ENCODE results near the gene ARL15. TPM values are rescaled to one million over a fixed set of nuclear protein-coding genes. Genes with fewer than 3 reads are reported as not detected.
"Not testable (repeated sequence)": the region's sequence is repeated elsewhere in the genome, so short reads cannot be mapped to it uniquely, and the experiment has no call there.

Gene ARL15
- total RNA-seq, 4 donors from 2014 or later = 36.2 to 338 (median 69.0) TPM

DNA sequence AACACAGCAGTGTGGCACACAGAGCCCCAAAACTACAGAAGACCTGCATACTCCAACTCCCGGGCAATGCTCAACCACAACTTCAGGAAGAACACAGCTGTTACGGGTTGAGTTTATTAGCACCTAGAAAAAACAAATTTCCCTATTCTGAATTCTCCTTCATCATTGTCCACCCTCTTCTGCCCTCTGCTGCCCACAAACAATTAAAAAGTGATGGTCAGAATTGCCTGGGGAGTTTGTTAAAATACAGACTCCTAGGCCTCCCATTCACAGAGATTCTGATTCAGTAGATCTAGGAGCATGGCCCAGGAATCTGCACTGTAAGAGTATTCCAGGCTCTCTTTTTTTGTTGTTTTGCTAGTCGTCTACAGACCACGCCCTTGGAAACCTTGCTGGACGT lies 439.3 kb downstream of the ARL15 start:
- Histone ChIP-seq H3K27me3 (no peaks in the 10 kb centered on the region), H3K9me3 (no peaks in the 10 kb centered on the region), H3K27ac (no peak overlapping the region), H3K36me3 (no peaks in the 10 kb centered on the region), H3K4me3 (no peak overlapping the region), H3K4me1 (no peaks in the 10 kb centered on the region)
- intact Hi-C loops (cut with DNase I; ENCODE audit: low total_unique reads) = no loop called here
- no peak for DNase-seq
- TF ChIP-seq POLR2A (IDR thresholded peaks at IDR 0.05) = no peak
- TF ChIP-seq, protein P1, sequence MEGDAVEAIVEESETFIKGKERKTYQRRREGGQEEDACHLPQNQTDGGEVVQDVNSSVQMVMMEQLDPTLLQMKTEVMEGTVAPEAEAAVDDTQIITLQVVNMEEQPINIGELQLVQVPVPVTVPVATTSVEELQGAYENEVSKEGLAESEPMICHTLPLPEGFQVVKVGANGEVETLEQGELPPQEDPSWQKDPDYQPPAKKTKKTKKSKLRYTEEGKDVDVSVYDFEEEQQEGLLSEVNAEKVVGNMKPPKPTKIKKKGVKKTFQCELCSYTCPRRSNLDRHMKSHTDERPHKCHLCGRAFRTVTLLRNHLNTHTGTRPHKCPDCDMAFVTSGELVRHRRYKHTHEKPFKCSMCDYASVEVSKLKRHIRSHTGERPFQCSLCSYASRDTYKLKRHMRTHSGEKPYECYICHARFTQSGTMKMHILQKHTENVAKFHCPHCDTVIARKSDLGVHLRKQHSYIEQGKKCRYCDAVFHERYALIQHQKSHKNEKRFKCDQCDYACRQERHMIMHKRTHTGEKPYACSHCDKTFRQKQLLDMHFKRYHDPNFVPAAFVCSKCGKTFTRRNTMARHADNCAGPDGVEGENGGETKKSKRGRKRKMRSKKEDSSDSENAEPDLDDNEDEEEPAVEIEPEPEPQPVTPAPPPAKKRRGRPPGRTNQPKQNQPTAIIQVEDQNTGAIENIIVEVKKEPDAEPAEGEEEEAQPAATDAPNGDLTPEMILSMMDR (IDR thresholded peaks at IDR 0.05) = no peak

DNA sequence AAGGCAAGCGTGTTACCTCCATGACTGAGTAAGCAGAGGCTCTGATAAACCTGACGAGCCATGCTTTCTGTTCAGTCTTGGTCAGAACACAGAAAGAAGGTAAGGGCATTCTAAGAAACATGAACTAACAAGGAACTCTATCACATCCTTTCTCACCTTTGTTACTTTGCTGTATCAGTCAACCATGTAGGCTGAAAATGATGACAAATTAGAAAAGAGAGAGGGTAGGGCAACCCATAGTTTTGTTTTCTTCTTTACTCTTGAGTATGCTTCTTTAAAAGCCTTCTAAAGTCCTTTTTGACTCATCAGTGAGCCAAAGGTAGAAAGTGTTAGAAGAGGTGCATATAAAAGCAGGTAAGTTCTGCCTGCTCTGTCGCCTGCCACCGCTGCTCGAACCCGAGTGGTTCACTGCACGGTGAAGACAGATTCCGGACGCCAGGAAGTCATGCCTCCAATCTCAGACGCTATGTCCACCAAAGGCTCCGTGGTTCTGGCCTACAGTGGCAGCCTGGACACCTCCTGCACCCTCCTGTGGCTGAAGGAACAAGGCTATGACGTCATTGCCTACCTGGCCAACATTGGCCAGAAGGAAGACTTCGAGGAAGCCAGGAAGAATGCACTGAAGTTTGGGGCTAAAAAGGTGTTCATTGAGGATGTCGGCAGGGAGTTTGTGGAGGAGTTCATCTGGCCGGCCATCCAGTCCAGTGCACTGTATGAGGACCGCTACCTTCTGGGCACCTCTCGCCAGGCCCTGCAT lies 451.5 kb downstream of the ARL15 start:
- TF ChIP-seq POLR2A (IDR thresholded peaks at IDR 0.05) = no peak
- TF ChIP-seq, protein P1 (IDR thresholded peaks at IDR 0.05) = no peak
- intact Hi-C loops (cut with DNase I; ENCODE audit: low total_unique reads) = no loop called here
- no peaks in the 10 kb centered on the region for H3K4me1 ChIP-seq
- H3K27me3 ChIP-seq = no peaks in the 10 kb centered on the region
- no peak overlapping the region for H3K4me3 ChIP-seq
- no peak for DNase-seq
- H3K36me3 ChIP-seq = no peaks in the 10 kb centered on the region
- H3K27ac ChIP-seq = no peak overlapping the region
- H3K9me3 ChIP-seq = peaks cover 0 to 7% of the 10 kb centered on the region in 2 donors

DNA sequence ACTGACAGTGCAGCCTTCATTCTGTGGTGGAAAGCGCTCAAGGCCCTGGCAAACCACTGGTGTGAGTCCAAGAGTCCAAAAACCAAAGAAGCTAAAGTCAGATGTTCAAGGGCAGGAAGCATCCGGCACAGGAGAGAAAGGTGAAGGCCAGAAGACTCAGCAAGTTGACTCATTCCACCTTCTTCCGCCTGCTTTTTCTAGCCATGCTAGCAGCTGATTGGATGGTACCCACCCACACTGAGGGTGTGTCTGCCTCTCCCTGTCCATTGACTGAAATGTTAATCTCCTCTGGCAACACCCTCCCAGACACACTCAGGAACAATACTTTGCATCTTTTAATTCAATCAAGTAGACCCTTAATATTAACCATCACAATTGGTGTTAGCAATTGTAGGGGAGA lies 453.9 kb downstream of the ARL15 start:
- no peaks in the 10 kb centered on the region for H3K36me3 ChIP-seq
- intact Hi-C loops (cut with DNase I; ENCODE audit: low total_unique reads) = no loop called here
- H3K4me1 ChIP-seq = no peaks in the 10 kb centered on the region
- no peaks in the 10 kb centered on the region for H3K27me3 ChIP-seq
- no peak overlapping the region for H3K27ac ChIP-seq
- no peak for DNase-seq
- peaks cover 0 to 7% of the 10 kb centered on the region in 2 donors for H3K9me3 ChIP-seq
- no peak for TF ChIP-seq POLR2A (IDR thresholded peaks at IDR 0.05)
- TF ChIP-seq, protein P1 (IDR thresholded peaks at IDR 0.05) = no peak
- H3K4me3 ChIP-seq = no peak overlapping the region

DNA sequence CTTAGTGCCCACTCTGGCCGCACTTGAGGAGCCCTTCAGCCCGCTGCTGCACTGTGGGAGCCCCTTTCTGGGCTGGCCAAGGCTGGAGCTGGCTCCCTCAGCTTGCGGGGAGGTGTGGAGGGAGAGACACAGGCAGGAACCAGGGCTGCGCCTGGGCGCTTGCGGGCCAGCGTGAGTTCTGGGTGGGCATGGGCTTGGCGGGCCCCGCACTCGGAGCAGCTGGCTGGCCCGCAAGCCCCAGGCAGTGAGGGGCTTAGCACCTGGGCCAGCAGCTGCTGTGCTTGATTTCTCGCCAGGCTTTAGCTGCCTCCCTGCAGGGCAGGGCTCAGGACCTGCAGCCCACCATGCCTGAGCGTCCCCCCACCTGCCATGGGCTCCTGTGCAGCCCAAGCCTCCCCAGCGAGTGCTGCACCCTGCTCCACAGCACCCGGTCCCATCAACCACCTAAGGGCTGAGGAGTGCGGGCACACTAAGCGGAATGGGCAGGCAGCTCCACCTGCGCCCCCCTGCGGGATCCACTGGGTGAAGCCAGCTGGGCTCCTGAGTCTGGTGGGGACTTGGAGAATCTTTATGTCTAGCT lies 473.4 kb downstream of the ARL15 start:
- intact Hi-C loops (cut with DNase I; ENCODE audit: low total_unique reads); H3K27ac ChIP-seq; DNase-seq; H3K9me3 ChIP-seq; H3K36me3 ChIP-seq; H3K4me3 ChIP-seq; H3K27me3 ChIP-seq; H3K4me1 ChIP-seq: not testable (repeated sequence)

DNA sequence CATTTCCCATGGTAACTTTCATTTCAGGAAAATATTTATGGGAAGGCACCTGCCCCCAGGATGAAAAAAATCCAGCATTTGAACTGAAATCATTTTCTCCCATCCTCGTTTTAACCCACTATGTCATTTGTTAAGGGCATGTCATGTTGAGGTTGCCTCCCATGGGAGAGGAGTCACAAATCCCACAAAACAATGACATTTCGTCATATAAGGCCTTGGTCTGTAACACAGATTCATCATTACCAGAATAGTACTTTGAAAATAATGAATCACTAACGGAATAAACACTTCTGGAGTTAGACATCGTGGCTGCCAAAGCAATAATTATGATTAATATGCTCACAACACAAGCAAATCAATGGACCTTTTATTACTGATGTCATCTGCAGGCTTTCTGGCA lies 475.9 kb downstream of the ARL15 start:
- peaks cover 0 to 2% of the 10 kb centered on the region in 2 donors for H3K9me3 ChIP-seq

More for the DNA sequence above, 475.9 kb downstream of the ARL15 start:
- DNase-seq = no peak
- intact Hi-C loops (cut with DNase I; ENCODE audit: low total_unique reads) = no loop called here
- H3K4me3 ChIP-seq = no peak overlapping the region
- no peaks in the 10 kb centered on the region for H3K36me3 ChIP-seq
- no peak overlapping the region for H3K27ac ChIP-seq
- no peaks in the 10 kb centered on the region for H3K4me1 ChIP-seq
- TF ChIP-seq, protein P1 (IDR thresholded peaks at IDR 0.05) = no peak
- TF ChIP-seq POLR2A (IDR thresholded peaks at IDR 0.05) = no peak
- H3K27me3 ChIP-seq = no peaks in the 10 kb centered on the region

MicroRNAs encoded within 50 kb of the gene (microRNA counts, 767-probe panel; counts per million panel counts)
- microRNA hsa-miR-581 = 0 counts per million in 2 donors

Small RNAs within 50 kb of the gene (microRNA-seq; reads per million reads assigned to microRNA genes)
- not detected for gene MIR4459 (ENCODE audit: borderline microRNAs expressed, borderline replicate concordance)
- not detected for gene MIR581 (ENCODE audit: borderline microRNAs expressed, borderline replicate concordance)

Small RNAs within 50 kb of the gene (small RNA-seq; reads per million reads assigned to genes)
- gene AC008873.1 = not detected
- not detected for gene MIR4459
- not detected for gene MIR581
- not detected for gene RNU6-272P

Other genes starting within 250 kb of the ARL15 start
- gene HSPB3, start 145.1 kb upstream of the ARL15 start, total RNA-seq = 1 to 10 TPM in 1 of 4 donors, not detected in 3; 1.7 TPM
- gene SNX18, start 207.2 kb upstream of the ARL15 start, total RNA-seq = 10 to 100 TPM; 33.6 to 59.1 (median 51.2) TPM